Chondrocyte (in vitro differentiated cells): Measurements from ENCODE around the gene RWDD1. TPM values are rescaled to one million over a fixed set of nuclear protein-coding genes. Genes with fewer than 3 reads are reported as not detected.

Experiments used
- DNase-seq: peaks from one replicate; pipeline ENCODE4 v3.0.0; 2021; ENCODE audit warnings: mixed read lengths, low spot score
- H3K27ac Mint-ChIP-seq: one replicate; pipeline ENCODE4 v1.8.0; 2021; ENCODE audit warnings: mild to moderate bottlenecking, moderate library complexity, mixed read lengths; ENCODE audit not compliant: unreplicated experiment
- H3K27me3 Mint-ChIP-seq: 2 replicates; pipeline ENCODE4 v1.8.0; 2021; ENCODE audit warnings: low read depth, mixed read lengths
- H3K36me3 Mint-ChIP-seq: 2 replicates; pipeline ENCODE4 v1.8.0; 2021; ENCODE audit warnings: low read depth, mixed read lengths
- H3K4me1 Mint-ChIP-seq: 2 replicates; pipeline ENCODE4 v1.8.0; 2021; ENCODE audit warnings: low read depth, mild to moderate bottlenecking, mixed read lengths
- H3K4me3 Mint-ChIP-seq: one replicate; pipeline ENCODE4 v1.8.0; 2021; ENCODE audit warnings: mild to moderate bottlenecking, moderate library complexity, mixed read lengths; ENCODE audit not compliant: unreplicated experiment
- H3K9me3 Mint-ChIP-seq: 2 replicates; pipeline ENCODE4 v1.8.0; 2021; ENCODE audit warnings: low read depth, mixed read lengths
- total RNA-seq: library from RNA; stranded (reverse); gene quantifications from 3 replicates; pipeline ENCODE4 v1.2.1, GENCODE V29; 2021
- TF ChIP-seq, protein P1 (sequence below): fragments of 200-600 bp; sonication (generic); IDR thresholded peaks from 2 replicates; pipeline ENCODE4 v1.5.0; 2021; ENCODE audit warnings: antibody characterized with exemption, mild to moderate bottlenecking, moderate library complexity

The RWDD1 gene
- total RNA-seq, 1 donor from 2014 or later, result 44.4 TPM

GRCh38 chr6:116560130-116560529 lies 11.2 kb upstream of the RWDD1 start:
- peaks cover 15% of the 10 kb centered on the region for H3K4me1 Mint-ChIP-seq
- H3K36me3 Mint-ChIP-seq, result no peaks in the 10 kb centered on the region
- TF ChIP-seq, protein P1, sequence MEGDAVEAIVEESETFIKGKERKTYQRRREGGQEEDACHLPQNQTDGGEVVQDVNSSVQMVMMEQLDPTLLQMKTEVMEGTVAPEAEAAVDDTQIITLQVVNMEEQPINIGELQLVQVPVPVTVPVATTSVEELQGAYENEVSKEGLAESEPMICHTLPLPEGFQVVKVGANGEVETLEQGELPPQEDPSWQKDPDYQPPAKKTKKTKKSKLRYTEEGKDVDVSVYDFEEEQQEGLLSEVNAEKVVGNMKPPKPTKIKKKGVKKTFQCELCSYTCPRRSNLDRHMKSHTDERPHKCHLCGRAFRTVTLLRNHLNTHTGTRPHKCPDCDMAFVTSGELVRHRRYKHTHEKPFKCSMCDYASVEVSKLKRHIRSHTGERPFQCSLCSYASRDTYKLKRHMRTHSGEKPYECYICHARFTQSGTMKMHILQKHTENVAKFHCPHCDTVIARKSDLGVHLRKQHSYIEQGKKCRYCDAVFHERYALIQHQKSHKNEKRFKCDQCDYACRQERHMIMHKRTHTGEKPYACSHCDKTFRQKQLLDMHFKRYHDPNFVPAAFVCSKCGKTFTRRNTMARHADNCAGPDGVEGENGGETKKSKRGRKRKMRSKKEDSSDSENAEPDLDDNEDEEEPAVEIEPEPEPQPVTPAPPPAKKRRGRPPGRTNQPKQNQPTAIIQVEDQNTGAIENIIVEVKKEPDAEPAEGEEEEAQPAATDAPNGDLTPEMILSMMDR, result no peak
- no peak for DNase-seq
- no peaks in the 10 kb centered on the region for H3K27me3 Mint-ChIP-seq
- no peak overlapping the region for H3K4me3 Mint-ChIP-seq
- no peaks in the 10 kb centered on the region for H3K9me3 Mint-ChIP-seq
- no peak overlapping the region for H3K27ac Mint-ChIP-seq

- Mint-ChIP-seq H3K9me3 (no peaks in the 10 kb centered on the region), H3K36me3 (no peaks in the 10 kb centered on the region), H3K4me3 (no peak overlapping the region), H3K4me1 (peaks cover 13% of the 10 kb centered on the region), H3K27me3 (no peaks in the 10 kb centered on the region), H3K27ac (no peak overlapping the region)
- TF ChIP-seq, protein P1, result peak; percentile 93
- no peak for DNase-seq
These were observed 9.8 kb upstream of the RWDD1 start for GRCh38 chr6:116561377-116562018.

- TF ChIP-seq, protein P1, result no peak
- H3K4me3 Mint-ChIP-seq, result no peak overlapping the region
- H3K9me3 Mint-ChIP-seq, result no peaks in the 10 kb centered on the region
- H3K4me1 Mint-ChIP-seq, result peaks cover 13% of the 10 kb centered on the region
- H3K27ac Mint-ChIP-seq, result no peak overlapping the region
- no peaks in the 10 kb centered on the region for H3K36me3 Mint-ChIP-seq
- H3K27me3 Mint-ChIP-seq, result peaks cover 3% of the 10 kb centered on the region
- no peak for DNase-seq
These were observed 9.3 kb upstream of the RWDD1 start for GRCh38 chr6:116562019-116562403.

DNA sequence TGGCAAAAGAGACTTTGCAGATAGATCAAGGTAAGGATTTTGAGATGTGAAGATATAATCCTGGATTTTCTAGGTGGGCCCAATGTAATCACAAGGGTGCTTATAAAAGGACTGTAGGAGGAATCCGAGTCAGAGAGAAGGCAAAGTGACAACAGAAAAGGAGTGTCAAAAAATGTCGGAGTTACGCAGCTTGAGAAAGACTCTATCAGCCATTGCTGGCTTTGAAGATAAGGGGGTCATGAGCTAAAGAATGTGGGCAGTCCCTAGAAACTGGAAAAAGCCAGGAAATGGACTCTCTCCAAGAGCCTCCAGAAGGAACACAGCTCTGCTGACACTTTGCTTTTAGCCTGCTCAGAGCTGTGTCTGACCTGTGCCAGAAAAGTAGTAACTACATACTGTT lies 8.7 kb upstream of the RWDD1 start:
- Mint-ChIP-seq H3K4me3 (no peak overlapping the region), H3K4me1 (peaks cover 12% of the 10 kb centered on the region), H3K36me3 (no peaks in the 10 kb centered on the region), H3K27ac (no peak overlapping the region), H3K9me3 (no peaks in the 10 kb centered on the region), H3K27me3 (peaks cover 4% of the 10 kb centered on the region)
- TF ChIP-seq, protein P1, result no peak
- no peak for DNase-seq

GRCh38 chr6:116563830-116564229 lies 7.5 kb upstream of the RWDD1 start:
- H3K4me3 Mint-ChIP-seq, result no peak overlapping the region

More at GRCh38 chr6:116563830-116564229, 7.5 kb upstream of the RWDD1 start:
- no peaks in the 10 kb centered on the region for H3K36me3 Mint-ChIP-seq
- no peak overlapping the region for H3K27ac Mint-ChIP-seq
- H3K27me3 Mint-ChIP-seq, result peaks cover 4% of the 10 kb centered on the region
- H3K9me3 Mint-ChIP-seq, result no peaks in the 10 kb centered on the region
- DNase-seq, result no peak
- TF ChIP-seq, protein P1, result no peak
- H3K4me1 Mint-ChIP-seq, result peaks cover 3% of the 10 kb centered on the region
